Measurements from ENCODE around the gene ITSN1. TPM values are rescaled to one million over a fixed set of nuclear protein-coding genes. Genes with fewer than 3 reads are reported as not detected.

Gene ITSN1
- total and polyA plus RNA-seq, 2 experiments from 2014 or later: 77.9 to 95.7 TPM

- peaks cover 5% of the 10 kb centered on the region for H3K27me3 Mint-ChIP-seq (ENCODE audit: insufficient read depth, low read depth, poor library complexity)
- Histone ChIP-seq H3K27ac (ENCODE audit: low read depth) (0 out of 2 replicates have a peak overlapping the region, but pooled peaks have one; percentile 58), H3K9me2 (ENCODE audit: insufficient read depth) (no peaks in the 10 kb centered on the region), H3K4me2 (no peak overlapping the region), H3K4me1 (ENCODE audit: insufficient read depth) (no peaks in the 10 kb centered on the region), H2AFZ (no peak overlapping the region), H3K27me3 (ENCODE audit: insufficient read depth) (no peaks in the 10 kb centered on the region), H3K79me2 (replicated peaks; ENCODE audit: insufficient read depth) (no peaks in the 10 kb centered on the region), H3K4me3 (no peak overlapping the region), H4K20me1 (replicated peaks; ENCODE audit: insufficient read depth) (peaks cover 6% of the 10 kb centered on the region), H3K36me3 (ENCODE audit: insufficient read depth) (peaks cover 41% of the 10 kb centered on the region), H3F3A (replicated peaks; ENCODE audit: low read depth) (0 out of 2 replicates have a peak, but pooled peaks cover 7% of the 10 kb centered on the region)
- no peak overlapping the region for H3K4me3 Mint-ChIP-seq
- TF ChIP-seq ZNF462 (CRISPR knock-in tag; IDR thresholded peaks at IDR 0.05) (no peak), ZNF114 (CRISPR knock-in tag; IDR thresholded peaks at IDR 0.05) (no peak), REST (IDR thresholded peaks at IDR 0.05; ENCODE audit: unreplicated experiment) (no peak), STAT1 (IDR thresholded peaks at IDR 0.05; ENCODE audit: unreplicated experiment) (no peak), ZNF331 (CRISPR knock-in tag; IDR thresholded peaks at IDR 0.05; ENCODE audit: low read depth) (no peak), ETS1 (IDR thresholded peaks at IDR 0.05) (no peak), POLR2AphosphoS5 (IDR thresholded peaks at IDR 0.05; ENCODE audit: low read depth) (no peak), CREB1 (CRISPR knock-in tag; IDR thresholded peaks at IDR 0.05; ENCODE audit: low read depth) (no peak)
- H3K9me3 Mint-ChIP-seq: no peaks in the 10 kb centered on the region
- H3K27ac Mint-ChIP-seq: no peak overlapping the region
- peaks cover 3% of the 10 kb centered on the region; the same call in 2 of the 3 replicates for H3K4me1 Mint-ChIP-seq
- ATAC-seq (no peak; the same call in 2 of the 3 replicates), DNase-seq (ENCODE audit: low spot score) (no peak)
- H3K36me3 Mint-ChIP-seq (ENCODE audit: low read depth): peaks cover 55% of the 10 kb centered on the region
These were observed 260.0 kb downstream of the ITSN1 start for GRCh38 chr21:33902349-33902748.
